ENCODE results near the gene OSBPL6. TPM values are rescaled to one million over a fixed set of nuclear protein-coding genes. Genes with fewer than 3 reads are reported as not detected.
A peak's percentile ranks its signal among the peaks of the same experiment; 100 is the strongest.

The OSBPL6 gene
- total and polyA plus RNA-seq, 2 of the 13 experiments (the other 11 are each of a cell fraction or from before 2014, with no cell fraction given): 0.03 to 0.11 TPM

DNA sequence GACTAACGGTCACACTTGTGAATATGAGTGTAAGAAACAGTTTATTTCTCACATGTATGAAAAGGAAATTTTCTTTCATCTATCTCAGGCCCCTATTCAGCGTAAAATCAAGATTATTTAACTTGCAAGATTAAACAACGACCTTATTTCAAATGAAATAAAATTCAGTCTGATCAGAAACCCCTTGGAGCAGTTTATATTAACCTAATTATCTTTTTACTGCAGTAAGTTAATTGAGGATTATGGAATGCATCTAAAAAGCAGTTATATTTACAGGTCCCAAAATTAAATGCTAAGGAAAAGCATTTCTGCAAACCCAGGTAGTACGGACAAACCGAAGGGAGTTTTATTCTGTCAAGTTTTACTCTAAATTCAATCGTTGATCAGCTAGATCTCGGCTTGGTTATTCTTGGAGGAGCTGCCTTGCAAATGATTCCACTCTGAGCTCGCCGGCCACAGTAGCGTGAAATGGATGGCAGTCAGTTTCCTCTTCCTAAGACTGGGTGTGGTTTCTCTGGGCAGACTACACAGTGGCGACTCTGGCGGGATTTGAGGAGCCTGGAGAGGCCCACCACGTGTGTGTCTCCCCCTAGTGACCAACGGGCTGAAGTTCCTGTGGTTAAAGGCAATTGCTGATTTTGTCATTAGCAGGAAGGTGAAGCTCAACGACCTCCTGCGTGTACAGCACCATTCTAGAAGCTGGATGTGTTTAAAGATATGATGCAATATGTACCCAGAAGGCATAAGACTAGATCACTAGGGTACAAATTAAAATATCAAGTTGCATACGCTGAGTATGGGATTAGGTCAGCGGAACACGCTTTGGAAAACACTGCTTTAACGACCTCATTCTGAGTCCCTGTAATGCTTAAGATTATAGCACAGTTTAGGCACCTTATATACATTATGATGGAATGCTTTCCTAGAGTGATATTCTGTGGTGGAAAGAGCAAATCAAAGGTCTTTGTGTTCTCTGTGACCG lies 220.2 kb downstream of the OSBPL6 start (continued):
- TF ChIP-seq, protein P1, sequence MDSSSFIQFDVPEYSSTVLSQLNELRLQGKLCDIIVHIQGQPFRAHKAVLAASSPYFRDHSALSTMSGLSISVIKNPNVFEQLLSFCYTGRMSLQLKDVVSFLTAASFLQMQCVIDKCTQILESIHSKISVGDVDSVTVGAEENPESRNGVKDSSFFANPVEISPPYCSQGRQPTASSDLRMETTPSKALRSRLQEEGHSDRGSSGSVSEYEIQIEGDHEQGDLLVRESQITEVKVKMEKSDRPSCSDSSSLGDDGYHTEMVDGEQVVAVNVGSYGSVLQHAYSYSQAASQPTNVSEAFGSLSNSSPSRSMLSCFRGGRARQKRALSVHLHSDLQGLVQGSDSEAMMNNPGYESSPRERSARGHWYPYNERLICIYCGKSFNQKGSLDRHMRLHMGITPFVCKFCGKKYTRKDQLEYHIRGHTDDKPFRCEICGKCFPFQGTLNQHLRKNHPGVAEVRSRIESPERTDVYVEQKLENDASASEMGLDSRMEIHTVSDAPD (CRISPR knock-in tag; IDR thresholded peaks at IDR 0.05): no peak
- TF ChIP-seq, protein P2, sequence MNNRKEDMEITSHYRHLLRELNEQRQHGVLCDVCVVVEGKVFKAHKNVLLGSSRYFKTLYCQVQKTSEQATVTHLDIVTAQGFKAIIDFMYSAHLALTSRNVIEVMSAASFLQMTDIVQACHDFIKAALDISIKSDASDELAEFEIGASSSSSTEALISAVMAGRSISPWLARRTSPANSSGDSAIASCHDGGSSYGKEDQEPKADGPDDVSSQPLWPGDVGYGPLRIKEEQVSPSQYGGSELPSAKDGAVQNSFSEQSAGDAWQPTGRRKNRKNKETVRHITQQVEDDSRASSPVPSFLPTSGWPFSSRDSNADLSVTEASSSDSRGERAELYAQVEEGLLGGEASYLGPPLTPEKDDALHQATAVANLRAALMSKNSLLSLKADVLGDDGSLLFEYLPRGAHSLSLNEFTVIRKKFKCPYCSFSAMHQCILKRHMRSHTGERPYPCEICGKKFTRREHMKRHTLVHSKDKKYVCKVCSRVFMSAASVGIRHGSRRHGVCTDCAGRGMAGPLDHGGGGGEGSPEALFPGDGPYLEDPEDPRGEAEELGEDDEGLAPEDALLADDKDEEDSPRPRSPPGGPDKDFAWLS (CRISPR knock-in tag; IDR thresholded peaks at IDR 0.05; ENCODE audit: borderline replicate concordance): no peak
- TF ChIP-seq HCFC1 (IDR thresholded peaks at IDR 0.05; ENCODE audit: low read depth, low read length) (no peak), ZNF607 (CRISPR knock-in tag; IDR thresholded peaks at IDR 0.05; ENCODE audit: borderline replicate concordance) (0 out of 2 replicates have a peak, but pooled peaks have one; percentile 40), ELF3 (CRISPR knock-in tag; IDR thresholded peaks at IDR 0.05) (peak; percentile 67; the same call in 1 of the 2 replicates), ZNF703 (CRISPR knock-in tag; IDR thresholded peaks at IDR 0.05; ENCODE audit: borderline replicate concordance) (no peak), ZNF816 (CRISPR knock-in tag; IDR thresholded peaks at IDR 0.05; ENCODE audit: borderline replicate concordance) (no peak), ZNF737 (CRISPR knock-in tag; IDR thresholded peaks at IDR 0.05; ENCODE audit: borderline replicate concordance) (no peak), ZNF616 (CRISPR knock-in tag; IDR thresholded peaks at IDR 0.05; ENCODE audit: low read depth) (no peak), ZNF772 (CRISPR knock-in tag; IDR thresholded peaks at IDR 0.05) (peak; percentile 36; the same call in 1 of the 2 replicates), KDM3A (CRISPR knock-in tag; IDR thresholded peaks at IDR 0.05; ENCODE audit: low read depth) (peak; percentile 86; the same call in 1 of the 2 replicates), ZNF605 (CRISPR knock-in tag; IDR thresholded peaks at IDR 0.05) (no peak), SMYD3 (CRISPR knock-in tag; IDR thresholded peaks at IDR 0.05) (no peak), EZH2 (conservative IDR thresholded peaks at IDR 0.05; ENCODE audit: low read depth, low read length) (no peak), ZNF724P (CRISPR knock-in tag; IDR thresholded peaks at IDR 0.05; ENCODE audit: borderline replicate concordance) (no peak), PCBP1 (IDR thresholded peaks at IDR 0.05; ENCODE audit: borderline replicate concordance, low read depth, low read length) (no peak)
- TF ChIP-seq, protein P3, sequence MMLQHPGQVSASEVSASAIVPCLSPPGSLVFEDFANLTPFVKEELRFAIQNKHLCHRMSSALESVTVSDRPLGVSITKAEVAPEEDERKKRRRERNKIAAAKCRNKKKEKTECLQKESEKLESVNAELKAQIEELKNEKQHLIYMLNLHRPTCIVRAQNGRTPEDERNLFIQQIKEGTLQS (CRISPR knock-in tag; IDR thresholded peaks at IDR 0.05): peak; percentile 57; the same call in 1 of the 2 replicates
- TF ChIP-seq, protein P4, sequence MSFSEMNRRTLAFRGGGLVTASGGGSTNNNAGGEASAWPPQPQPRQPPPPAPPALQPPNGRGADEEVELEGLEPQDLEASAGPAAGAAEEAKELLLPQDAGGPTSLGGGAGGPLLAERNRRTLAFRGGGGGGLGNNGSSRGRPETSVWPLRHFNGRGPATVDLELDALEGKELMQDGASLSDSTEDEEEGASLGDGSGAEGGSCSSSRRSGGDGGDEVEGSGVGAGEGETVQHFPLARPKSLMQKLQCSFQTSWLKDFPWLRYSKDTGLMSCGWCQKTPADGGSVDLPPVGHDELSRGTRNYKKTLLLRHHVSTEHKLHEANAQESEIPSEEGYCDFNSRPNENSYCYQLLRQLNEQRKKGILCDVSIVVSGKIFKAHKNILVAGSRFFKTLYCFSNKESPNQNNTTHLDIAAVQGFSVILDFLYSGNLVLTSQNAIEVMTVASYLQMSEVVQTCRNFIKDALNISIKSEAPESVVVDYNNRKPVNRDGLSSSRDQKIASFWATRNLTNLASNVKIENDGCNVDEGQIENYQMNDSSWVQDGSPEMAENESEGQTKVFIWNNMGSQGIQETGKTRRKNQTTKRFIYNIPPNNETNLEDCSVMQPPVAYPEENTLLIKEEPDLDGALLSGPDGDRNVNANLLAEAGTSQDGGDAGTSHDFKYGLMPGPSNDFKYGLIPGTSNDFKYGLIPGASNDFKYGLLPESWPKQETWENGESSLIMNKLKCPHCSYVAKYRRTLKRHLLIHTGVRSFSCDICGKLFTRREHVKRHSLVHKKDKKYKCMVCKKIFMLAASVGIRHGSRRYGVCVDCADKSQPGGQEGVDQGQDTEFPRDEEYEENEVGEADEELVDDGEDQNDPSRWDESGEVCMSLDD (CRISPR knock-in tag; IDR thresholded peaks at IDR 0.05; ENCODE audit: borderline replicate concordance): no peak
- TF ChIP-seq, protein P5, sequence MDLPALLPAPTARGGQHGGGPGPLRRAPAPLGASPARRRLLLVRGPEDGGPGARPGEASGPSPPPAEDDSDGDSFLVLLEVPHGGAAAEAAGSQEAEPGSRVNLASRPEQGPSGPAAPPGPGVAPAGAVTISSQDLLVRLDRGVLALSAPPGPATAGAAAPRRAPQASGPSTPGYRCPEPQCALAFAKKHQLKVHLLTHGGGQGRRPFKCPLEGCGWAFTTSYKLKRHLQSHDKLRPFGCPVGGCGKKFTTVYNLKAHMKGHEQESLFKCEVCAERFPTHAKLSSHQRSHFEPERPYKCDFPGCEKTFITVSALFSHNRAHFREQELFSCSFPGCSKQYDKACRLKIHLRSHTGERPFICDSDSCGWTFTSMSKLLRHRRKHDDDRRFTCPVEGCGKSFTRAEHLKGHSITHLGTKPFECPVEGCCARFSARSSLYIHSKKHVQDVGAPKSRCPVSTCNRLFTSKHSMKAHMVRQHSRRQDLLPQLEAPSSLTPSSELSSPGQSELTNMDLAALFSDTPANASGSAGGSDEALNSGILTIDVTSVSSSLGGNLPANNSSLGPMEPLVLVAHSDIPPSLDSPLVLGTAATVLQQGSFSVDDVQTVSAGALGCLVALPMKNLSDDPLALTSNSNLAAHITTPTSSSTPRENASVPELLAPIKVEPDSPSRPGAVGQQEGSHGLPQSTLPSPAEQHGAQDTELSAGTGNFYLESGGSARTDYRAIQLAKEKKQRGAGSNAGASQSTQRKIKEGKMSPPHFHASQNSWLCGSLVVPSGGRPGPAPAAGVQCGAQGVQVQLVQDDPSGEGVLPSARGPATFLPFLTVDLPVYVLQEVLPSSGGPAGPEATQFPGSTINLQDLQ (CRISPR knock-in tag; IDR thresholded peaks at IDR 0.05): no peak
